AG04449 (cell line): ENCODE measurements around the gene CER1.

Experiments used
- CTCF ChIA-PET: fragments of 350-600 bp; formaldehyde crosslinking; extraction: SDS; loops from one replicate; lab custom pipeline; 2021; ENCODE audit warnings: antibody characterized with exemption; lab: Yijun Ruan, JAX
- POLR2A ChIA-PET: fragments of 400-600, 350-600 bp; formaldehyde crosslinking; extraction: SDS; loops from one replicate; lab custom pipeline; 2020; ENCODE audit warnings: antibody characterized with exemption, inconsistent platforms; lab: Yijun Ruan, JAX
- DNase-seq: peaks from one replicate; pipeline ENCODE4 v3.0.0-alpha.2; 2010; ENCODE audit warnings: low read depth, low spot score
- H3K4me3 ChIP-seq: 2 replicates; pipeline ENCODE4 v1.5.1; 2011; ENCODE audit warnings: low read depth, mild to moderate bottlenecking, control low read depth, low read length
- CTCF ChIP-seq: IDR thresholded peaks from one replicate; pipeline ENCODE4 v1.5.1; 2011; ENCODE audit warnings: mild to moderate bottlenecking, moderate library complexity, low read length, control low read depth, inconsistent platforms; ENCODE audit not compliant: insufficient read depth; ENCODE audit errors: missing control alignments

The CER1 gene

GRCh38 chr9:14761584-14761983, 39.1 kb upstream of the CER1 start:
- H3K4me3 ChIP-seq = no peak overlapping the region
- ChIA-PET CTCF (no interaction called here), POLR2A (no interaction called here)
- TF ChIP-seq CTCF = no peak
- DNase-seq = no peak

GRCh38 chr9:14760060-14760459, 37.5 kb upstream of the CER1 start:
- TF ChIP-seq CTCF = no peak
- no peak overlapping the region for H3K4me3 ChIP-seq
- no peak for DNase-seq
- POLR2A ChIA-PET = interaction anchor here (0.6 kb wide), 1 partner anchor 37 kb away, joined by 3 read pairs; no protein-coding TSS in a partner anchor
- CTCF ChIA-PET = interaction anchor here (1.3 to 1.6 kb wide), 2 partner anchors 9 to 11 kb away, joined by 3 to 12 read pairs; no protein-coding TSS in a partner anchor

GRCh38 chr9:14756291-14756690, 33.8 kb upstream of the CER1 start:
- DNase-seq = no peak
- CTCF ChIA-PET = interaction anchor here (0.9 kb wide), 1 partner anchor 14 kb away, joined by 3 read pairs; no protein-coding TSS in a partner anchor
- H3K4me3 ChIP-seq = no peak overlapping the region
- POLR2A ChIA-PET = no interaction called here
- no peak for TF ChIP-seq CTCF

DNA sequence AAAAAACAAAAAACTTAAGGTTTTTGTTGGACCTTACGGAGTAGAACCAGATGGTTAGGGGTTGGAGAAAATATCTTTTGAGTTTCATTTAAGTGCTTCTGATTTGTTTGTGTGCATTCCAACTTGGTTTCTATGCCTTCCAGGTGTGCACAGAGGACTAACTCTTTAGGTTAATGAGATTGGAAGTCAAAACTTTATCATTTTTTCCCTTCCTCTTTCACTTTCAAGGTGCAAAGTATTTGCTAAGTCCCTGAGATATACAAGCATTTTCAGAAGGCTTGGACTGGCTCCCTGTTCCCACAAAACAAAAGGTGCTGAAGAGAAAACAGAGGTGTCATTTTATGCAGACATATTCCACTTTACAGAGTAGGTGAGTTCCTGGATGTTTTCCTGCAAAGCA, 30.3 kb upstream of the CER1 start:
- CTCF ChIA-PET = interaction anchor here (2.3 kb wide), 1 partner anchor 16 kb away, joined by 8 read pairs; no protein-coding TSS in a partner anchor
- no peak overlapping the region for H3K4me3 ChIP-seq
- POLR2A ChIA-PET = no interaction called here
- no peak for TF ChIP-seq CTCF
- no peak for DNase-seq

- ChIA-PET CTCF (interaction anchor here (2.3 kb wide), 1 partner anchor 17 kb away, joined by 8 read pairs; no protein-coding TSS in a partner anchor), POLR2A (no interaction called here)
- no peak overlapping the region for H3K4me3 ChIP-seq
- DNase-seq = no peak
- TF ChIP-seq CTCF = no peak
Measured at GRCh38 chr9:14752271-14752670, 29.7 kb upstream of the CER1 start.

DNA sequence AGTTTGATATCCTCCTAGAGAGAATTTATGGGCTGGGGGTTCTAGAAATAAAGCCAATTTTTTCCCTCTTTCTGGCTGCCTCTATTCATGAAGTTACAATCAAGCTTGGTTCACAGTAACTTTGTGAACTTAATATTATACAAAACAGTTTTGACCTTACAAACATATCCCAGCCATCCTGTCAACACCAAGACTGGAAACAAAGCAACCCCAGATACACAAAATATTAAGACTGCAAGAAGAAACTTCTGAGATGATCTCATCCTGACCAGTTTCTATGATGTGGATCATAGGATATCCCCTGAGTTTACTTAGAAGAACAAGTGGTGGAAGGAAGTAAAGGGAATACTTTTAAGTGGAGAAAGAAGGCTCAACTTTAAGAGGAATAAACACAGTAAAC, 28.3 kb upstream of the CER1 start:
- TF ChIP-seq CTCF = no peak
- ChIA-PET POLR2A (no interaction called here), CTCF (interaction anchor here (1.7 kb wide), 1 partner anchor 17 kb away, joined by 5 read pairs; no protein-coding TSS in a partner anchor)

More for the DNA sequence above, 28.3 kb upstream of the CER1 start:
- DNase-seq = no peak
- no peak overlapping the region for H3K4me3 ChIP-seq
